Subcutaneous adipose tissue (tissue), 4 donors: ENCODE data around the gene C11orf71. TPM values are rescaled to one million over a fixed set of nuclear protein-coding genes. Genes with fewer than 3 reads are reported as not detected.

Experiments
- total RNA-seq, 4 donors: library from RNA; depleted of rRNA; stranded (reverse); fragments of >200 nt; gene quantifications; one replicate each; pipeline ENCODE4 v1.1.0, GENCODE V29; 2016
- TF ChIP-seq, protein P1 (sequence below): fragments of 450-650 bp; IDR thresholded peaks from one replicate; pipeline ENCODE4 v1.5.1; 2016; ENCODE audit warnings: low read depth, mild to moderate bottlenecking, control low read depth, antibody characterized with exemption, moderate library complexity

The C11orf71 gene, protein sequence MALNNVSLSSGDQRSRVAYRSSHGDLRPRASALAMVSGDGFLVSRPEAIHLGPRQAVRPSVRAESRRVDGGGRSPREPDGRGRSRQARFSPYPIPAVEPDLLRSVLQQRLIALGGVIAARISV
- total RNA-seq = 10 to 100 TPM in 2 of 4 donors, 1 to 10 TPM in 2; 4.4 to 12.6 (median 9.2) TPM

DNA sequence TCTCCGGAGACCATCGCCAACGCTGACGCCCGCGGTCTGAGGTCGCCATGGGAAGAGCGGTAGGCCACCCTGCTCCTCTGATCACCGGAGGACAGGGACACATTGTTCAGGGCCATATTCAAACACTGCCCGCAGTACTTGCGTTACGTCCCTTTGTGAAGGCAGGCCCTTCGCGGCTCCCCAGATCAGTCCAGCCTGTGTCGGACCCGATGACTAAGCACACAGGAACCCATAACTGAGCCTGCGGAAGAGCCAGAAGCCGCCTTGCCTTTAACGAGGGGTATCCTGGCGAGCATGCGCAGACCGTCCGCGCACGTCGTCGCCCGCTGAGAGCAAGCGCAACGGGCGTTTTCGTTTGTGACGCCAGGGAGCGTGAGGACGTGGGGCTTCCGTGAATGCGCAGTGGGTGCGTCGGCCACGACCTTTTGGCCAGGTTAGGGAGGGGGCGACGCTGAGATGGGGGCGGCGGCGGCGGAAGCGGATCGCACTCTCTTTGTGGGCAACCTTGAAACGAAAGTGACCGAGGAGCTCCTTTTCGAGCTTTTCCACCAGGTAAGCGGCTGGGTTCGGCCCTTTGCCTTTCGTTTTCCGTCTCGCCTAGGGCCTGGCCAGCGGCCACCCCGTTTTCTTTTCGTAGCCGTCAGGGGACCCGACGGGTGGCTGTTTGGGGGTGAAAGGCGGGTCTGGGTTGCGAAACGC, at the start of gene C11orf71, which contains the start of gene RBM7:
TSS of gene C11orf71 (minus strand) at position 296 of the 699 bp plus-strand sequence. CDS start at position 116, 180 bp downstream.
TSS of gene RBM7 (plus strand) at position 451 of the 699 bp plus-strand sequence. CDS start at position 457, 6 bp downstream.
- TF ChIP-seq, protein P1, sequence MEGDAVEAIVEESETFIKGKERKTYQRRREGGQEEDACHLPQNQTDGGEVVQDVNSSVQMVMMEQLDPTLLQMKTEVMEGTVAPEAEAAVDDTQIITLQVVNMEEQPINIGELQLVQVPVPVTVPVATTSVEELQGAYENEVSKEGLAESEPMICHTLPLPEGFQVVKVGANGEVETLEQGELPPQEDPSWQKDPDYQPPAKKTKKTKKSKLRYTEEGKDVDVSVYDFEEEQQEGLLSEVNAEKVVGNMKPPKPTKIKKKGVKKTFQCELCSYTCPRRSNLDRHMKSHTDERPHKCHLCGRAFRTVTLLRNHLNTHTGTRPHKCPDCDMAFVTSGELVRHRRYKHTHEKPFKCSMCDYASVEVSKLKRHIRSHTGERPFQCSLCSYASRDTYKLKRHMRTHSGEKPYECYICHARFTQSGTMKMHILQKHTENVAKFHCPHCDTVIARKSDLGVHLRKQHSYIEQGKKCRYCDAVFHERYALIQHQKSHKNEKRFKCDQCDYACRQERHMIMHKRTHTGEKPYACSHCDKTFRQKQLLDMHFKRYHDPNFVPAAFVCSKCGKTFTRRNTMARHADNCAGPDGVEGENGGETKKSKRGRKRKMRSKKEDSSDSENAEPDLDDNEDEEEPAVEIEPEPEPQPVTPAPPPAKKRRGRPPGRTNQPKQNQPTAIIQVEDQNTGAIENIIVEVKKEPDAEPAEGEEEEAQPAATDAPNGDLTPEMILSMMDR = no peak

DNA sequence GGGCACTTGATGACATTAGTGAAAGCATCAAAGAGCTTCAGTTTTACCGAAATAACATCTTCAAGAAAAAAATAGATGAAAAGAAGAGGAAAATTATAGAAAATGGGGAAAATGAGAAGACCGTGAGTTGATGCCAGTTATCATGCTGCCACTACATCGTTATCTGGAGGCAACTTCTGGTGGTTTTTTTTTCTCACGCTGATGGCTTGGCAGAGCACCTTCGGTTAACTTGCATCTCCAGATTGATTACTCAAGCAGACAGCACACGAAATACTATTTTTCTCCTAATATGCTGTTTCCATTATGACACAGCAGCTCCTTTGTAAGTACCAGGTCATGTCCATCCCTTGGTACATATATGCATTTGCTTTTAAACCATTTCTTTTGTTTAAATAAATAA, 49.5 kb upstream of the C11orf71 start:
- TF ChIP-seq, protein P1 = no peak

DNA sequence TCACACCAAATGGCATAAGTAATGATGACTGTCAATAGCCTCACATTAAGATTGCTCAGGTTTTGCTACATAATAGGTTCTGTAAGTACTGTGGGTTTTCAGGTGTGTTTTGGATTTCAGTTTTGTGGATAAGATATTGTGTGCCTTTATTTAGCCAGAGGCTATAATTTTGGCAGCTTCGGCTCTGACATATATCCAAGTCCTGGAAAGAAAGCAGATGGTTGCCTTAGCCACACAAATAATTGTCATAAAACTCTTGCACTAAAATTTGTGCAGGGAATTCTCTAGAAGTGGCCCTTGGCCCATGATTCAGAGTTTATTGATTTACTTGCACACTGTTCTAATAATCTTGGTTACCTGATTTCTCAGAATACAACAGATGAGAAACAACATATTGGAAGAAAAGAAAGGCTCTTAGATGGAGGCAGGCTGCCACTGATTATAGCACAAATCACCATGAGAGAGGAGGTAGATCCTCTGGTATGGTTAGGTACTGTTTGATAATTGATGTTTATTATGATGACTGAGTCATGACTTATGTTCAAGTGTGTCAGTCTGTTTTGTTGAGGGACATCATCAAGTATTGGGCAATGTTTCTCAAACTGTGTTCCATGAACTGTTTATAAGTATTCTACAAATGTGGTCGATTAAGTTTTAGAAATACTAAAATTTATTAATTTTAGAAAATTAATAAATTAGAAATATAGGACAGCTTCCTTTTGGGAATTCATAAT, 48.6 kb upstream of the C11orf71 start:
- TF ChIP-seq, protein P1 = no peak

DNA sequence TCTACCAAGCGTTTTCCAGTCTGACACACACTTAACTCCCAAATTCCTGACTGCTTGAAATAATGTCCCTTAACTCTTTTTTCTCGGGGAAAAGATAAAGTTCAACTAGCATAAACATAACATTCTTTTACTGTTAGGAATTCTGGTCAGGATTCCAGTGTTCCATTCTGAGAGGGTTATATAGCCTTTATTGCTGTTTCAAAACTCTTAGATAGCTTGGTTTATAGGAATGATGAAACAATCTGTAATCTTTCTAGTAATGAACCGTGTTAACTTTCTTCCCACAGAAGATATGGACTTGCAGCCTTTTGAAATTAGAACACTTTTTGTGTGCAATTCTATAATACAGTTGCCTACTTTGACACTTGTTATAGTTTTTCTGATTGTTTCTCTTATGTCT, 47.6 kb upstream of the C11orf71 start:
- TF ChIP-seq, protein P1 = no peak

DNA sequence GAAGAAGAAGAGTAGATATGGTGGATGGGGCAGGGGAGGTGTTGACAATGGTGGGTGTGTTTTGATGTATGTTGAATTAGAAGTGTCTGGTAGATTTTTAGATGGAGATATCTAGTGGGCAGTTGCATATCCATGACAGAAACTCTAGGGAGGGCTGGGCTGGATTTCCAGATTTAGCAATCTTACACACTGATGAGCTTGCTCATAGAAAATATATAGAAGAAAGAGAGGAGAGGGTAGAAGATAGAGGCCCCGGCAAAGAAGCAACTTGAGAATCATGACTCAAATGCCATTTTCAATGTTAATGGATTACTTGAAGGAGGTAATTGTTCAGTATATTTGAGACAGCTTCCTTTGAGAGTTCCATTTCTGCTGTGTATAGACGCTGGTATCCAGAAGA, 47.1 kb upstream of the C11orf71 start:
- TF ChIP-seq, protein P1 = no peak

DNA sequence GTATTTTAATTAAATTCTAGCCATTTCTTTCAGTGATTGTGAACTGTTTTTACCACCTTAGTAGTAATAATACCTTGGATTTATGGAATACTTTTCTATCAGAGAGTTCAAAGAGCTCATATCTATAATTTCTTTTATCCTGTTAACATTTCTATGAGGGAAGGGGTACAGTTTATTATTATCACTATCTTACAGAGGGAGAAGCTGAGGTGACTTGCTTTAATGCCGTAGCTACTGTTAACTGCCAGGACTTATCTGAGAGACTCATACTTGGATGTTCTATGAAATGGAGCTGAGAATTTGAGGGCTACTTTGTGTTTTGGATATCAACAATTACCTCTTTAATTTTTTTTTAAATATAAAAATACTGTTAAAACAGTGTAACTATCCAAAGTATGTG, 42.2 kb upstream of the C11orf71 start:
- TF ChIP-seq, protein P1 = no peak

DNA sequence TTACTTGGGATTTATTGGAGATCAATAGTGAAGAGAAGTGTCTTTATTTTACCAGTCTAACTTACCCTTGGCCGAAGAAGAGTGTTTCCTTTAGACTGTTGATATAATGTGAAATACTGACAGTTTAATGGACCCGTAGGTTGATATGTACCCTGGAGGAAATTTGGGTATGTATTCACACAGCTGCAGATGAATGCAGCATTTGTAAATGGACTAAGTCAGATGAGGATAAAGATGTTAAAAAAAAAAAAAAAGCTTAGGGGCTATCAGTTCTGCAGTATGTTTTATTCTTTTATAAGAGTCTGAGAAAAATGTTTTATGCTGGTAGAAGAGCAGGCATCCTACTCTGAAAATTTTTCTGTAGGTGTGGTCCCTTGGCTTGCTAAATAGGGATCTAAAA, 41.6 kb upstream of the C11orf71 start:
- TF ChIP-seq, protein P1 = no peak
